GM23338 (cell line): Measurements from ENCODE around the gene RGS19.

Experiments used
- CTCF ChIP-seq, 2 experiments: fragments of 200-600 bp in 1 of 2; sonication (generic) in 1 of 2; conservative IDR thresholded peaks; 2 replicates each; pipeline versions ENCODE4 v1.5.1 to v1.6.1; 2016 to 2017; ENCODE audit warnings: antibody characterized with exemption in 2 of 2, low read depth in 2 of 2, mild to moderate bottlenecking in 2 of 2, moderate library complexity in 1 of 2
- POLR2AphosphoS5 ChIP-seq: IDR thresholded peaks from 2 replicates; pipeline ENCODE4 v1.6.1; 2016; ENCODE audit warnings: antibody characterized with exemption, low read depth
- REST ChIP-seq: IDR thresholded peaks from one replicate; pipeline ENCODE4 v1.6.1; 2018; ENCODE audit warnings: antibody characterized with exemption; ENCODE audit not compliant: unreplicated experiment

DNA sequence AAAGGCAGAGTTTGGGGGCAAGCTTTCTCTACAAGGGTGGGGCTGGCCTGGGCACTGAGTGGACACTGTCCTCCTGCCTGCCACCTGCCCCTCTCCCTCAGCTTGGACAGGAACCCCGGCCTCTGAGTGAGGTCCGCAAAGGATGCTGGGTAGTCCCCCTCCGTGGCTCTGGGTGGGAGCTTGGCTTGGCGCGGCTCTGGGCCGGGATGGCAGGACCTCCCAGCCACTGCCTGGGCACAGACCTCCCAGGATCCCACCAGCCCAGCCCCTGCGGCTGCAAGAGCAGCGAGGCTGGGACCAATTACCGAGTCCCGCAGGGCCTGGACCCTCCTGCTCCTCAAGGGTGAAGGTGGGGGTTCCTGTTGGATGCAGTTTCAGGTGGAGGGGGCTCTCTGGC, 27.0 kb downstream of the RGS19 start:
- TF ChIP-seq CTCF (conservative IDR thresholded peaks at IDR 0.05; ENCODE audit: low read depth in 2 of 2) = no peak
- no peak for TF ChIP-seq REST
- no peak for TF ChIP-seq POLR2AphosphoS5
